Naive B cell (primary cell): ENCODE data around the gene DPP10. TPM values are rescaled to one million over a fixed set of nuclear protein-coding genes. Genes with fewer than 3 reads are reported as not detected.

Experiments used
- ATAC-seq, 2 donors: fragments of 150-1000 bp; cut with Tn5 transposase; 2 replicates each; pipeline ENCODE4 v1.10.0; 2021; ENCODE audit warnings: low read depth in 2 of 2, mild to moderate bottlenecking in 2 of 2, moderate library complexity in 2 of 2
- DNase-seq: peaks from one replicate; pipeline ENCODE4 v3.0.0; 2022
- H3K27ac Mint-ChIP-seq, 6 donors: one replicate each; pipeline ENCODE4 v1.8.0; 2020 to 2022; ENCODE audit warnings: mild to moderate bottlenecking in 6 of 6, mixed read lengths in 6 of 6, moderate library complexity in 5 of 6, inconsistent platforms in 2 of 6
- H3K27me3 Mint-ChIP-seq, 3 donors: one replicate each; pipeline ENCODE4 v1.8.0; 2021 to 2022; ENCODE audit warnings: mixed read lengths in 3 of 3, mild to moderate bottlenecking in 1 of 3
- H3K36me3 Mint-ChIP-seq, 2 donors: one replicate each; pipeline ENCODE4 v1.8.0; 2020 to 2022; ENCODE audit warnings: mixed read lengths in 2 of 2, inconsistent platforms in 1 of 2, mild to moderate bottlenecking in 1 of 2
- H3K4me1 Mint-ChIP-seq, 3 donors: one replicate each; pipeline ENCODE4 v1.8.0; 2020 to 2022; ENCODE audit warnings: mixed read lengths in 3 of 3, inconsistent platforms in 1 of 3, mild to moderate bottlenecking in 1 of 3, moderate library complexity in 1 of 3
- H3K4me3 Mint-ChIP-seq, 8 donors: one replicate each; pipeline ENCODE4 v1.8.0; 2020 to 2022; ENCODE audit warnings: mild to moderate bottlenecking in 8 of 8, mixed read lengths in 8 of 8, moderate library complexity in 8 of 8, inconsistent platforms in 2 of 8
- H3K9me3 Mint-ChIP-seq, 7 donors: one replicate each; pipeline ENCODE4 v1.8.0; 2020 to 2022; ENCODE audit warnings: mixed read lengths in 7 of 7, mild to moderate bottlenecking in 5 of 7, inconsistent platforms in 2 of 7, moderate library complexity in 1 of 7
- polyA plus RNA-seq, 6 donors: library from polyadenylated mRNA; unstranded; fragments of 300-500 nt; fragmentation: Illumina TruSeq; gene quantifications; one replicate each; pipeline ENCODE4 v1.2.3, GENCODE V29; 2021; ENCODE audit warnings: low read depth in 6 of 6

Gene DPP10
- polyA plus RNA-seq, 6 donors from 2014 or later, result not detected

- H3K4me3 Mint-ChIP-seq, result no peak overlapping the region
- ATAC-seq, result no peak
- H3K36me3 Mint-ChIP-seq, result no peaks in the 10 kb centered on the region
- no peaks in the 10 kb centered on the region for H3K27me3 Mint-ChIP-seq
- peaks cover 0 to 12% (median 5%) of the 10 kb centered on the region in 7 donors for H3K9me3 Mint-ChIP-seq
- H3K27ac Mint-ChIP-seq, result no peak overlapping the region
- no peak for DNase-seq
- no peaks in the 10 kb centered on the region for H3K4me1 Mint-ChIP-seq
Observed at GRCh38 chr2:115524452-115524851, 1082.0 kb downstream of the DPP10 start.

- Mint-ChIP-seq H3K4me3 (no peak overlapping the region), H3K9me3 (peaks cover 0 to 7% (median 0%) of the 10 kb centered on the region in 7 donors), H3K27me3 (no peaks in the 10 kb centered on the region), H3K27ac (no peak overlapping the region), H3K36me3 (no peaks in the 10 kb centered on the region), H3K4me1 (no peaks in the 10 kb centered on the region)
- DNase-seq (no peak), ATAC-seq (no peak)
Observed at GRCh38 chr2:115529627-115530026, 1087.2 kb downstream of the DPP10 start.

- ATAC-seq, result no peak
- Mint-ChIP-seq H3K4me1 (no peaks in the 10 kb centered on the region), H3K36me3 (no peaks in the 10 kb centered on the region), H3K9me3 (peaks cover 0 to 4% (median 0%) of the 10 kb centered on the region in 7 donors), H3K4me3 (no peak overlapping the region), H3K27ac (no peak overlapping the region), H3K27me3 (no peaks in the 10 kb centered on the region)
- no peak for DNase-seq
Observed at GRCh38 chr2:115533081-115533480, 1090.6 kb downstream of the DPP10 start.

- no peaks in the 10 kb centered on the region for H3K36me3 Mint-ChIP-seq
- DNase-seq, result no peak
- H3K4me3 Mint-ChIP-seq, result no peak overlapping the region
- H3K27me3 Mint-ChIP-seq, result no peaks in the 10 kb centered on the region
- H3K27ac Mint-ChIP-seq, result no peak overlapping the region
- H3K9me3 Mint-ChIP-seq, result peaks cover 0 to 10% (median 0%) of the 10 kb centered on the region in 7 donors
- no peaks in the 10 kb centered on the region for H3K4me1 Mint-ChIP-seq
- no peak for ATAC-seq
Observed at GRCh38 chr2:115541814-115542213, 1099.4 kb downstream of the DPP10 start.

GRCh38 chr2:115542331-115542730 is 1099.9 kb downstream of the DPP10 start:
- DNase-seq, result no peak
- Mint-ChIP-seq H3K27me3 (no peaks in the 10 kb centered on the region), H3K4me1 (no peaks in the 10 kb centered on the region), H3K4me3 (no peak overlapping the region), H3K36me3 (no peaks in the 10 kb centered on the region), H3K27ac (no peak overlapping the region), H3K9me3 (peaks cover 0 to 10% (median 0%) of the 10 kb centered on the region in 7 donors)
- no peak for ATAC-seq

- DNase-seq, result no peak
- Mint-ChIP-seq H3K36me3 (no peaks in the 10 kb centered on the region), H3K4me1 (no peaks in the 10 kb centered on the region), H3K27ac (no peak overlapping the region), H3K9me3 (peaks cover 0 to 10% (median 0%) of the 10 kb centered on the region in 7 donors), H3K4me3 (no peak overlapping the region), H3K27me3 (no peaks in the 10 kb centered on the region)
- no peak for ATAC-seq
Observed at GRCh38 chr2:115543024-115543423, 1100.6 kb downstream of the DPP10 start.

- no peaks in the 10 kb centered on the region for H3K4me1 Mint-ChIP-seq
- no peak overlapping the region for H3K4me3 Mint-ChIP-seq
- ATAC-seq, result no peak
- H3K27ac Mint-ChIP-seq, result no peak overlapping the region
- H3K36me3 Mint-ChIP-seq, result no peaks in the 10 kb centered on the region
- peaks cover 0 to 10% (median 0%) of the 10 kb centered on the region in 7 donors for H3K9me3 Mint-ChIP-seq
- DNase-seq, result no peak
- no peaks in the 10 kb centered on the region for H3K27me3 Mint-ChIP-seq
Observed at GRCh38 chr2:115543461-115543860, 1101.0 kb downstream of the DPP10 start.

GRCh38 chr2:115549611-115550130 is 1107.2 kb downstream of the DPP10 start:
- Mint-ChIP-seq H3K27me3 (no peaks in the 10 kb centered on the region), H3K9me3 (peaks cover 0 to 13% (median 3%) of the 10 kb centered on the region in 7 donors), H3K4me3 (no peak overlapping the region), H3K36me3 (no peaks in the 10 kb centered on the region), H3K4me1 (no peaks in the 10 kb centered on the region), H3K27ac (no peak overlapping the region)
- ATAC-seq, result no peak
- DNase-seq, result no peak

GRCh38 chr2:115552726-115553125 is 1110.3 kb downstream of the DPP10 start:
- no peak overlapping the region for H3K27ac Mint-ChIP-seq
- DNase-seq, result no peak
- H3K36me3 Mint-ChIP-seq, result no peaks in the 10 kb centered on the region
- H3K9me3 Mint-ChIP-seq, result peaks cover 0 to 13% (median 0%) of the 10 kb centered on the region in 7 donors
- H3K4me3 Mint-ChIP-seq, result no peak overlapping the region
- no peak for ATAC-seq
- H3K4me1 Mint-ChIP-seq, result no peaks in the 10 kb centered on the region
- no peaks in the 10 kb centered on the region for H3K27me3 Mint-ChIP-seq

GRCh38 chr2:115554153-115554552 is 1111.7 kb downstream of the DPP10 start:
- Mint-ChIP-seq H3K36me3 (no peaks in the 10 kb centered on the region), H3K27me3 (no peaks in the 10 kb centered on the region), H3K27ac (no peak overlapping the region), H3K4me1 (no peaks in the 10 kb centered on the region), H3K9me3 (peaks cover 0 to 10% (median 3%) of the 10 kb centered on the region in 7 donors), H3K4me3 (no peak overlapping the region)
- no peak for ATAC-seq
- DNase-seq, result no peak

GRCh38 chr2:115558725-115559124 is 1116.3 kb downstream of the DPP10 start:
- no peaks in the 10 kb centered on the region for H3K36me3 Mint-ChIP-seq
- DNase-seq (no peak), ATAC-seq (no peak)
- no peaks in the 10 kb centered on the region for H3K4me1 Mint-ChIP-seq
- H3K27me3 Mint-ChIP-seq, result no peaks in the 10 kb centered on the region
- no peak overlapping the region for H3K27ac Mint-ChIP-seq
- peaks cover 0 to 10% (median 0%) of the 10 kb centered on the region in 7 donors for H3K9me3 Mint-ChIP-seq
- H3K4me3 Mint-ChIP-seq, result no peak overlapping the region

GRCh38 chr2:115560666-115561065 is 1118.2 kb downstream of the DPP10 start:
- no peaks in the 10 kb centered on the region for H3K4me1 Mint-ChIP-seq
- no peaks in the 10 kb centered on the region for H3K27me3 Mint-ChIP-seq
- H3K36me3 Mint-ChIP-seq, result no peaks in the 10 kb centered on the region
- DNase-seq (no peak), ATAC-seq (no peak)
- H3K9me3 Mint-ChIP-seq, result peaks cover 0 to 7% (median 0%) of the 10 kb centered on the region in 7 donors
- no peak overlapping the region for H3K27ac Mint-ChIP-seq
- H3K4me3 Mint-ChIP-seq, result no peak overlapping the region

GRCh38 chr2:115568643-115569042 is 1126.2 kb downstream of the DPP10 start:
- H3K27ac Mint-ChIP-seq, result no peak overlapping the region
- no peaks in the 10 kb centered on the region for H3K36me3 Mint-ChIP-seq
- no peaks in the 10 kb centered on the region for H3K4me1 Mint-ChIP-seq
- no peaks in the 10 kb centered on the region for H3K27me3 Mint-ChIP-seq
- ATAC-seq (no peak), DNase-seq (no peak)
- no peak overlapping the region for H3K4me3 Mint-ChIP-seq
- H3K9me3 Mint-ChIP-seq, result peaks cover under 1 to 10% (median 6%) of the 10 kb centered on the region in 7 donors

GRCh38 chr2:115569547-115569946 is 1127.1 kb downstream of the DPP10 start:
- no peak for ATAC-seq
- no peaks in the 10 kb centered on the region for H3K27me3 Mint-ChIP-seq
- no peaks in the 10 kb centered on the region for H3K4me1 Mint-ChIP-seq
- H3K9me3 Mint-ChIP-seq, result peaks cover 6 to 17% (median 13%) of the 10 kb centered on the region in 7 donors
- H3K4me3 Mint-ChIP-seq, result no peak overlapping the region
- DNase-seq, result no peak
- no peaks in the 10 kb centered on the region for H3K36me3 Mint-ChIP-seq
- no peak overlapping the region for H3K27ac Mint-ChIP-seq

GRCh38 chr2:115572746-115573145 is 1130.3 kb downstream of the DPP10 start:
- Mint-ChIP-seq H3K27ac (no peak overlapping the region), H3K9me3 (peaks cover 6 to 24% (median 12%) of the 10 kb centered on the region in 7 donors), H3K36me3 (no peaks in the 10 kb centered on the region), H3K4me1 (no peaks in the 10 kb centered on the region), H3K4me3 (no peak overlapping the region), H3K27me3 (no peaks in the 10 kb centered on the region)
- DNase-seq, result no peak
- ATAC-seq, result no peak
